Heart left ventricle (tissue), 13 donors: ENCODE measurements around the gene CMTM3.

ENCODE experiments used
- CTCF ChIP-seq, 12 donors: fragments of 200-600 bp; sonication (generic) in 4 of 12; IDR thresholded peaks; one replicate each; pipeline versions ENCODE4 v1.5.0 to v1.8.0; 2018 to 2022; ENCODE audit warnings: antibody characterized with exemption in 12 of 12, mild to moderate bottlenecking in 5 of 12
- POLR2A ChIP-seq, 2 donors: fragments of 450-650 bp; IDR thresholded peaks; one replicate each; pipeline ENCODE4 v1.6.1; 2017; ENCODE audit warnings: antibody characterized with exemption in 2 of 2, mild to moderate bottlenecking in 2 of 2, moderate library complexity in 2 of 2
- donor health status: ischemic (EF 13 %, LVEDD 7.1; RV severe dilation, severe dysfunction).
- donor health status: DM: no; HTN: yes; CAD: no.
- donor health status: DM: no; HTN: no; CAD: no.
- donor health status: ischemic (EF 25% LVEDD 6.9; RV normal size, moderate dysfunction).
- donor health status: ischemic (EF 25% LVEDD 5.7; RV mildly dilated, moderate dysfunction).
- donor health status: ischemic (EF 35%, LVEDD 5.7; RV mildly dilated, moderate dysfunction).
- donor health status: nonischemic (EF 11% LVEDD 7.7; RV severe dilation, severe dysfunction).
- donor health status: DM: yes; HTN: yes; CAD: no.
- donor health status: PGD.
- donor health status: ischemic (EF 29% LVEDD 5.4; RV normal size, mild dysfunction).
- donor health status: nonischemic (EF 23%, LVEDD 6.1; RV moderate dilation, normal function).

- TF ChIP-seq CTCF (IDR thresholded peaks at IDR 0.05) (no peak), POLR2A (IDR thresholded peaks at IDR 0.05) (no peak)
These were observed 45.2 kb downstream of the CMTM3 start for GRCh38 chr16:66649636-66650205.
